Stimulated activated CD4-positive, alpha-beta T cell treated with anti-CD3 and anti-CD28 coated beads, Interleukin-4, amount 100 ng/mL, for 48 hours (primary cell): ENCODE data around the gene GREB1L.
"Not testable (repeated sequence)": the region's sequence is repeated elsewhere in the genome, so short reads cannot be mapped to it uniquely, and the experiment has no call there.

ENCODE experiments used
- DNase-seq, 2 donors: peaks; one replicate each; pipeline ENCODE4 v3.0.0-alpha.2; 2020; ENCODE audit warnings: low read depth in 2 of 2

The GREB1L gene

DNA sequence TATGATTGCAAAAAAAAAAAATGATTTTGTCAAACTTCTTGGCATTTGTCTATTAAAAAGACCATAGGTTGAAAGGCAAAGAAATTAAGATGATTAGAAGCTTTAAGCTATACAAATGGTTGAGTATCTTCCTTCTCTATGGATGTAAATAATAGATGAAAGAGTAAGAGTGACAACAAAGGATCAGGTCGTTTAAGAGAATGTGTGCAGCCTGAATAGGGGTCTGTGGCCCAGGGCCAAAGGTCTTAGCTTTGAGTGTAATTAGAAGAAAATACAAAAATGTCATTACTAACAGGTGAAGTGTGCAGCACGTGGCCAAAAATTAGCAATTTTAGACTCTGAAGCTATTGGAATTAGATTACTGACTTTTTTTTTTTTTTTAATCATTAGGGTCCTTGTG lies 122.4 kb downstream of the GREB1L start:
- no peak for DNase-seq

DNA sequence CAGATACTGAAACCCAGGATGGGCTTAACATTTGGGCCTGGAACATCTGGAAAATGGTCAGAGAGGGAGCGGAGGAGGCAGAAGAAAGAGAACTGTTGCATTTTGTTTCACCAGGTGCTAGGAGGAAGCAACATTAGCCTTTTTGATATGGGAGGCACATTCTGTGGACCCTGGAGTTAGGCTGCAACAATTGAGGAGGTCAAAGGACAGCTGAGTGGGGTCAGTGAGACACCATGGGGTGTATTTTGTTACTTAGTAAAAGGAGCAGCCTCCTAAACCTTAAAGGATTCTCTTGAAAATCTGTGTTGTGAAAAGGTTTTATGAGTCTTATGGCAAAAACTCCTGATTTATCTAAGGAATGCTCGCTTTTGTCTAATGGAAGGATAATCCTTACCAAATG lies 124.9 kb downstream of the GREB1L start:
- DNase-seq, result no peak

DNA sequence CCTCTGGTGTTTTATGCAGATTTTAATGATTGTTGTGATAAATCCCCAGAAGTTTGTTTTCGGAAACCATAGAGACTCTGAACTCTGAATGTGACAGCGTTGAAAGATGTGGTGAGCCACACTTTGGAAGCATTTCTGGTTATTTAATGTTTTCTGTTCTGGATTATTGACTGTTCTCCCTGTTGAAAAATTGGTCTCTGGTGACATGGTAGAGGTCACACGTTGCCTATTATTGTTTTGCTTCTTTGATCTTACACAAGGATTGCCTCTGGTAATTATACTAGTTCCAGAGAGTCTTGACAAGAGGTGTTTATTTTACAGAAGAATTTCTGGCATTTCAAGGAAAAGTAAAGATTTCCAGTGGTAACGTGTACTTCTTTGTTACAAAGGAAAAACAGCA lies 127.1 kb downstream of the GREB1L start:
- no peak for DNase-seq

DNA sequence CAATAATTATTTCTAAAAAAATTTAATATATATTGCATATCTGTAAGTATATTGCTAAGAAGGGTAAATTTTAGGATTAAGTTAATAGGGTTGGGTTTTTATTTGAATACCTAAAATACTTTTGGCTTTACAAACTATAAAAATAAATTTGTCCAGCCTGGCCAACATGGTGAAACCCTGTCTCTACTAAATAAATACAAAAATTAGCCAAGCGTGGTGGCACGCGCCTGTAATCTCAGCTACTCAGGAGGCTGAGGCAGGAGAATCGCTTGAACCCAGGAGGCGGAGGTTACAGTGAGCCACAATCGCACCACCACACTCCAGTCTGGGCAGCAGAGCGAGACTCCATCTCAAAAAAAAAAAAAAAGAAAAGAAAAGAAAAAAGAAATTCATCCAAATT lies 127.6 kb downstream of the GREB1L start:
- DNase-seq, result not testable (repeated sequence)

DNA sequence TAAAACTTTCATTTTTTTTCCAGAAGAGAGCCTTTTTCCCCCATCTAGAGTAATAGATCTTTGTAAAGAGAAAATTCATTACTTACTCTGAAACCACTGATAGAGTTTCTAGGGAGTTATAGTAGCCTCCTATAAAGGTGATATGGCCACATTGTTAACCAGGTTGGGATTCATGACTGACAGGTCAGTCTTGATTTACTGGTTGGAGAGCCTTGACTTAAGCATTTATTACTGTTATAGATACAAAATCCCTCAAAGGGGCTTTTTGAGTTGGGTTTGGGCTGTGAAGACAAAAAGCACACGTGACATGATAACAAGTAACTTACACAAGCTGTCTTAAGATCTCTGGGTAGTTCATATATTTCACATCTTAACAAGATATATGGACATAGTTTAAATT lies 141.0 kb downstream of the GREB1L start:
- DNase-seq, result no peak

DNA sequence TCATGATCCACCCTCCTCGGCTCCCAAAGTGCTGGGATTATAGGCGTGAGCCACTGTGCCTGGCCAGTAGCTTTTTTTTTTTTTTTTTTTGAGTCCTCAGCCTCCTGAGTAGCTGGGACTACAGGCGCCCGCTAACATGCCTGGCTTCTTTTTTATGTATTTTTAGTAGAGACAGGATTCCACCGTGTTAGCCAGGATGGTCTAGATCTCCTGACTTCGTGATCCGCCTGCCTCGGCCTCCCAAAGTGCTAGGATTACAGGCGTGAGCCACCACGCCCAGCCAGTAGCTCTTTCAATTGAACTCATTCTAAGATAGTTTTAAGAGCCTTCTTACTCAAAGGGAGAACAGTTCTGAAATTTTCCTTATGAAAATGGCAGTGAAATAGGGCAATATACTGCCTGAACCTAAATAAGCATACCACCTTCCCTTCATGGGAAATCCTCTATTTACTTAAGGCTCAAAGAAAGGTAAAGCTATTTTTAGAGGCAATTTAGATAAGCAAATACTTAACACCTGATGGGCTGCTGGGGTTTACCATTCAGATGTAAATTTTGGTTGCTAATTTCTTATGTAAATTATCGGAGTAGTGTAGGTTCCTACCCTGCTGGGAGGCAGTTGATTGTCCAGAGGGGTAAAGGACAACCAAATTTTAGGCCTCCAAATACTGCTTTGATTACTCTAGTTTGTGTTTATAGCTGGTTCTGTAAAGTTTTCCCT lies 144.7 kb downstream of the GREB1L start:
- DNase-seq, result no peak

DNA sequence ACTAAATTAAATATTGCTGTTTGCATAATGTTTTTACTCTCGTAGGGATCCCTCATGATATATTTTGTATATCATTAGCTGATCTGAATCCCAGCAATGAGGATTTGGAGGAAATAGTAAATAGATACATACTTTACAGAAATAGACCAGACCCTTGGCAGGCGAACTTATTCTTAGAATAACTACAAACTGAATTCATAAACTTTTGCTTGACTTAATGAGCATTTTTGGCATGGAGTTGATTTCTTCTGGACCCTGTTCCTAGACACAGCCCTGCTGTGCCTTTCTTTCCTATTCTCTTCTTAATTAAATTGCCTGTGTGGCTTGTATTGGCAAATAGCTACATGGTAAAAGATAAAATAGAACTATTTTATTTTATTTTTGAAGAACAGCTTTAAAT lies 145.9 kb downstream of the GREB1L start:
- no peak for DNase-seq

DNA sequence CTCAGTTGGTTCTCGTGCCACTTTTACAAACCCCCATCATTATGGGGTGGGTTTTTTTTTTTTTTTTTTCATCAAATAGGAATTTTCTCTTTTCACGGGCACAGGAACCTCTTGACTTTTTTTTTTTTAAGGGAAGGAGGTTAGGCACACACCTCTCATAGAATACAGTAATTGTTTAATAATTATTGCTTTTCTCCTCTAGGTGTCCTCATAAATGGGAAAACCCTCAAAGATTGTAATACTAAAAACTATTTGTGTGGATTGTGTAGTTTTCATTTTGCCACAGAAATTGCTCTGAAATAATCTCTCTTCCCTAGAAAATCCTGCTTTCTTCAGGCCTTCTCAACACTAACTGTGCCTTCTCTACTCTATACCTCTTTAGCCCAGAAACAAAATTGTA lies 147.3 kb downstream of the GREB1L start:
- DNase-seq, result no peak

DNA sequence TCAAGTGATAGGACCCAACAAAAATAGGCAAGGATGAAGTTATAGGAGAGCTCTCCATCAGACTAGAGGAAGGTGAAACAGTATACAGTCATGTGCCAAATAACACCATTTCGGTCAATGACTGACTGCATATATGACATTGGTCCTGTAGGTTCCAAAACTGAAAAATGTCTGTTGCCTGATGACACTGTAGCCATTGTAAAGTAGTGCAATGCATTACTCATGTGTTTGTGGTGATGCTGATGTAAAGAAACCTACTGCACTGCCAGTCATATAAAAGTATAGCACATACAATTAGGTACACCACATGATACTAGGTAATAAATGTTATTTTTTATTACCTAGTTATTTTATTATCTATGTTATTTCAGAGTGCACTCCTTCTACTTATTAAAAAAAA lies 147.9 kb downstream of the GREB1L start:
- no peak for DNase-seq

DNA sequence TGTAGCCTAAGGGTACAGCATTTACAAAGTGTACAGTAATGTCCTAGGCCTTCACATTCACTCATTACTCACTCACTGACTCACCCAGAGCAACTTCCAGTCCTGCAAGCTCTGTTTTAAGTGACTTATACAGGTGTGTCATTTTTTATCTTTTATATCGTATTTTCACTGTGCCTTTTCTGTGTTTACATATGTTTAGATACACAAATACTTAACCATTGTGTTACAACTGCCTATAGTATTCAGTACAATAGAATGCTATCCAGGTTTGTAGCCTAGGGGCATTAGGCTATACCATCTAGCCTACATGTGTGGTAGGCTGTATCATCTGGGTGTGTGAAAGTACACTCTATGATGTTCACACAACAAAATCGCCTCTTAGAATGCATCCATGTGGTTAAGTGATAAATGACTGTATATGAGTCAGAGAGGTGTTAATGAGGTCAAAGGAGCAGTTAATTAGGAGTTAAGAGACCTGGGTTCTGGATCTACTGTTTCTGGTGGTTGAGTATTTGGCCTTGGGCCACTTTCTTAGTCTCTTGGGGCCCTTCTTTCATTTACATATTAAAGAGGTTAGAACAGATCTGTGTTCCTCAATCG lies 149.1 kb downstream of the GREB1L start:
- DNase-seq, result no peak

DNA sequence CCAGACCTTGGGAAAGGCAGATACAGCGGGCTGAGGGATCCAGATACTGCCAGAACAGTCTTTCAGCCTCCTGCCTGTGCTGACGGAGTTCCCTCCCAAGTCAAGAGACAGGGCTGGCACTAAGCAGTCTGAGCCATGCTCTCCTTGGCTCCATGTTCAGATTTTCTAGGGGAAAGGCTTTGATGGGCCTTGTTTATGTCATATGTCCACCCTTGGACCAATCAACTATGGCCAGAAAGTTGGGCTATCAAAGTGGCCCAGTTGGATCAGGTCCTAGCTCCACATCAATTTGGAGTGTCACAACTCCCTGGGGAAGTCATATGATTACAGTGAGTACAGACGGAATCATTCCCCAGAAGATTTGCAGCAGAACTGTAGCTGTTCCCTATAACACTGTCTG lies 152.0 kb downstream of the GREB1L start:
- no peak for DNase-seq

DNA sequence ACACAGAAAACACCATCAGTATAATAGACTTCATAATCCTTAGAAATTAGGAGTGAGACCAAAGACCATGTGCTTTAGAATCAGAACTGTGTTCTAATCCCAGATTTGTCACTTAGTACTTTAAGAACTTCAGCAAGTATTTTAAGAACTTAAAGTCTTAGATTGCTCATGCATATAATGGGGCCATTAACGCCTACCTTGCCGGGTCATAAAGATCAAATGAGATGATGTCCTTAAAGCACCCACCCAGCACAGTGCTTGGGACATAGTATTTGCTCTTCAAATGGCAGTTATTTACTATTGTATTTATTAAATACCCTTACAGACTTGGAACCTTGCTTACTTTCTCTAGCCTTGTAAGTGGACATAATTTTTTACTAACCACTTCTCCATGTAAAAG lies 156.1 kb downstream of the GREB1L start:
- DNase-seq, result no peak

DNA sequence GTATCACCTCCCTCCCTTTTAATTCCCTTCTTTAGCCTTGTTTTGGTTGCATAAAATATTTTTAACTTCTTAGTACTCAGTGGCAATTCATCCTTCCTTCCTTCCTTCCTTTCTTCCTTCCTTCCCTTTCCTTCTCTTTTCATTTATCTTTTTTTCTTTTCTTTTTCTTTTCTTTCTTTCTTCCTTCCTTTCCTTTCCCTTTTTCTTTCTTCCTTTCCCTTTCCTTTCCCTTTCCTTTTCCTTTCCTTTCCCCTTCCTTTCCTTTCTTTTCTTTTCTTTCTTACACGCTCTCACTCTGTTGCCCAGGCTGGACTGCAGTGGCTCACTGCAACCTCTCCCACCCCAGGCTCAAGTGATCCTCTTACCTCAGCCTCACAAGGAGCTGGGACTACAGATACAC lies 160.2 kb downstream of the GREB1L start:
- no peak for DNase-seq

DNA sequence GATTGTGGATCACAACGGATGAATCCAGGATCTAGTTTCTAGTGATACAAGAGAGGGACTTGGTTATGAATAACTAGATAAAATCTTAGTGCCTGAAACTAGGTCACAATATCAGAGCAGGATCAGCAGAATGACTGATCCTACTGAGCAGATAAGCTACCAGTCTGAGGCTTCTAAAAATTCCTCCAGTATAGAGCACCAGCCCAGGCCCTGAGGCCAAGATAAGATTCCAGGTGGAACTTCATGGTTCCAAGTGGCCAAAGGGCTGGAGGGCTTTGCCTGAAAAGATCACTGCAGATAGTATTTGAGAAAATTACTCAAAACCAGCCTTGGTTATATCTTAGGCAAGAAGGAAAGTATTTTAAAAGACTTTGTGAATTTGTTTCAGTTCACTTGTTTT lies 162.4 kb downstream of the GREB1L start:
- no peak for DNase-seq

DNA sequence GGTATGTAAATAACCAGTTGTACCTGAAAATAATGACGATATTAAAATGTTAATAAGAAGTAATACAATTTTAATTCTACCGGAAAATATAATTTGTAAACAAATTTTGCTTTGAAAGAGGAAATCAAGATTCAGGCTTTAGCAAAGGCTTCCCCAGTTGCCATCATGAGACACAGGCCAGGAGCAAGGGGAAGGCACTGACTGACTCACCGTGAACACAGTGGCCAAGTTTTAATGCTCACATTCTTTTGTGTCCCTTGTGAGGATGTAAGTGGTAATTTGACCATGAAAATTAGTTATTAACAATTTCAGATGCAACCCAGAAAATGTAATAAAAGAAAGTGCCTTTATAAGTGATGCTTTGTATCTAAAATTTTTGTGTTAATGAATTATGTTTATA lies 164.1 kb downstream of the GREB1L start:
- no peak for DNase-seq

DNA sequence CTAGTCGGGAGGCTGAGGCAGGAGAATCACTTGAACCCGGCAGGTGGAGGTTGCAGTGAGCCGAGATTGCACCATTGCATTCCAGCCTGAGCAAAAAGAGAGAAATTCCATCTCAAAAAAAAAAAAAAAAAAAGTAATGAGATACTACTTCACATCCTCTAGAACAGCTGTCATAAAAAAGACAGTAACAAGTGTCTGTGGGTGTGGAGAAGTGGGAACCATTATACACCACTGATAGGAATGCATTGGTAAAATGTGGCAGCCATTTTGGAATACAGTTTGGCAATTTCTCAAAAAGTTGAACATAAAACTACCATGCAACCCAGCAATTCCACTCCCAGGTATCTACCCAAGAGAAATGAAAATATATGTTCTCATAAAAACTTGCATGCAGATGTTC lies 166.6 kb downstream of the GREB1L start:
- no peak for DNase-seq

DNA sequence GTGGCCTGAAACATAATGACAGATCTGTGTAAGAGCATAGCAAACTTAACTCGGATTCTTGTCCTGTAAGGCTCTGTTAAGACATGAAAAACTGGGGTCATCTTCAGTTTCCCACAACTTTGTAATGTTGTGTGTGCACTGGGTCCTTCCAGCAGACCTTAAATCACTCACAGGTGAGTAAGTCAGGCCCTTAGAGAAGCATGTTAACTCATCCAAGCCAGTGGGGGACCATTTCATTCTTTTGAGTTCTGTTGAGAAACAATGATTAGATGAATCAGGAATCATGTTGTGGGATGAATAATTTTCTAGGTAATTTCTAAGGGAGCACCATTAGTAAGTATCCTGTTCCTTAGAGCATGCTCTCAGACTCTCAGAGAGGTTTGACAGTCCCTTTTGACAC lies 191.4 kb downstream of the GREB1L start:
- no peak for DNase-seq

DNA sequence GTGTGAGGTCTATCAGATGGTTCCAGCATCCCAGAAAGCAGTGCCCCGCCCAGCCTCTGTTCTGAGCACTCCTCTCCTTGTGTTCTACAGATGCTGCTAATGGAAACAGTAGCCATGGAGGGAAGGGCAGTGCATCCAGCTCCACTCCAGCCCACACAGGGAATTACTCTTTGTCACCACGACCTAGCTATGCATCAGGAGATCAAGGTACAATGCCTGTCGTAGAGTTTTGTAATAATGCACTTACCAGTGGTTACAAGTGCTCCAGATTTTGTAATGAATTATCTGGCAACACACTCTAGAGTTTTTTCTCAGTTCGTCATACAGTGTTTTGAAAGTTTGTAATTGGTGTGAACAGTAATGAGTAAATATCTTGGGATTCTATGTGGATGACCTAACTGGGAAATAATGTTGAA lies 197.4 kb downstream of the GREB1L start:
- DNase-seq, result no peak

DNA sequence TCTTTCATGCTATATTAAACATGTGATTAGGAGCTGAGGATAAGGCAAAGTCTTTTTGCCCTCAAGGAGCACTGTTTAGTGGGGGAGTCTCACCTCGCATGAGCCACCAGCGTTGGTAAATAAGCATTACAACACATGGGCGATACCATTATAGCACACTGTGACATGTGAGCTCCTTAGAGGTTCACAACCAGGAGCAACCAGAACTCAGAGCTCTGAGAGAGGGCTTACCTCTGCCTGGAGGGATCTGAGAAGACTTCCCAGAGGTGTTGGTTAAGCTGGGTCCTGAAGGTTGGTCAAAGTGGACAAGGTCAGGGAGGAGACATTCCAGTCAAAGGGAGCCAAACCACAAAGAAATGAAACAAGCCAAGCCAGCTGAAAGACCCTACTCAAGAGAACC lies 199.6 kb downstream of the GREB1L start:
- no peak for DNase-seq

DNA sequence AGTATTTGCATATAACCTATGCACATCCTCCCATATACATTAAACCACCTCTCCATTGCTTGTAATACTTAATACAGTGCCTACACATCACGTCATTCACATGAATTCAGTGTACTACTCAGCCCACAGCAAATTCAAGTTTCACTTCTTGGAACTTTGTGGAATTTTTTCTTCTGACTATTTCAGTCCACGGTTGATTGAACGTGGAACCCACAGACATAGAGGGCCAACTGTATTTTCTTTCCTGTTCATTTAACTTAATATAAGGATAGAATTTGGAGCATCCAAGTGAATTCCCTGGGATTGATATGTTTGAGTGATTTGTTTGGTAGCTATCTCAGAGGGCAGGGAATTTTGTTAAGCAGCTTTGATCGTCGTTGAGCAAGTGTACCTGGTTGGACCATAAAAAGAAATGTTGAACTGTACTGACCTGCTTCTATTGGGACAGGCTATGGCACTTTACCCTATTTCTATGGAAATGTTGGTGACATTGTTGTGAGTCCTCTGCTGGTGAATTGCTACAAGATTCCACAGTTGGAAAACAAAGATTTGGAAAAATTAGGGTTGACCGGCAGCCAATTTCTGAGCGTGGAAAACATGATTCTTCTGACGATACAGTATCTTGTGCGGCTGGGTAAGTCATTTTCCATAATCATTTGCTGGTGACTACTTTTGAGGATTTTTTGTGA lies 201.9 kb downstream of the GREB1L start:
- DNase-seq, result no peak

DNA sequence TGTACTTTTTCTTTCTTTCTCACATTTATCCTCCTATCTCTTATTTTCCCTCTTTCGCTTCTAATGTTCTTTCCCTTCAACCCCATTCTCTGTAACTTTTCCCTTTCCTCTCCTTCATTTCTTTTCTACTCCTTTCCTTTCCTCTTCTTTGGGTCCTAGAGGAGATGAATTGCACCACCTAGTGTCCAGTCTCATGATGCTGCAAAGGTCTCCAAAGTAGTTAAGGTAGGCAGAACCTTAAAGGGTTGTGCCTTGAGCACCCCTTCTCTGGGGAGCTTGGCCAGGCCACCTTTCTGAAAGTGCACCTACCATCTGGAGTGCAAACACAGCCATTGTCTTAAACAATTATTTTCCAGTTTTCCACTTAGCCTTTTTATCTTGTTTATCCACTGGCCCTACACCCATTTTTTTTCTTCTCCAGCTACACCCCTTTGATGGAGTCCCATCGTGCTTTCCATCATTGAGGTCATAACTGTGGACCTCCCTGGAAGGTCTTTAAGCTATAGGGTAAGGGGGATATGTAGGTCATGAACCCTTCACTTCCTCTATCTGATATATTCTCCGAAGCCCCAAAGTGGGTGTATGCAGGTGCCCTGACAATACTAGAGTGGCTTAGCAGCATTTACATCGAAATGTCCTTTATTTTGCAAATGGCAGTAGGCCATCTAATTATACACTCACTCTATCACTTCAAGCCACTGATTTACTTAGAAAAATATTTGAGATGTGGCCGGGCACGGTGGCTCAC lies 202.6 kb downstream of the GREB1L start:
- no peak for DNase-seq

DNA sequence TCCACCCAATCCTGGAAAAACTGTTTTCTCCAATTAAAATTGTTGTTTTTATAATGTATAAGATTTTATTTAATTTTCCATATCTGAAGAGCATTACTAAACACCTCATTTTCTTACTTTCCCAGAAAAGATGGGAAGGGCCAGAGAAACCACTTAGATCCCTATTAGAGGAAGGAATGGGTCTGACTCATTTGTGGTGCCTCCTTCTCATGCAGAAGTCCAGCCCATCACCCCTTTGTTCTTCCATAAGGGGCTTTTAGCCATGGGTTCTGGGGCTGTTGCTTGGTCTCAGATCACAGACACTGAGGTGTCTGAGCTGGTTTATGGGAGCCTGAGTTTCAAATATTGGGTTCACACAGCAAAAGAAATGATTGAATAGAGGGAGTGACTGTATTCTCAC lies 206.3 kb downstream of the GREB1L start:
- no peak for DNase-seq
